GM10847 (cell line): ENCODE results near the gene ADGRF3.

Experiments
- POLR2A ChIP-seq: IDR thresholded peaks from 2 replicates; pipeline ENCODE4 v1.6.1; 2011; ENCODE audit not compliant: insufficient read length; ENCODE audit errors: extremely low read depth

ADGRF3 gene

DNA sequence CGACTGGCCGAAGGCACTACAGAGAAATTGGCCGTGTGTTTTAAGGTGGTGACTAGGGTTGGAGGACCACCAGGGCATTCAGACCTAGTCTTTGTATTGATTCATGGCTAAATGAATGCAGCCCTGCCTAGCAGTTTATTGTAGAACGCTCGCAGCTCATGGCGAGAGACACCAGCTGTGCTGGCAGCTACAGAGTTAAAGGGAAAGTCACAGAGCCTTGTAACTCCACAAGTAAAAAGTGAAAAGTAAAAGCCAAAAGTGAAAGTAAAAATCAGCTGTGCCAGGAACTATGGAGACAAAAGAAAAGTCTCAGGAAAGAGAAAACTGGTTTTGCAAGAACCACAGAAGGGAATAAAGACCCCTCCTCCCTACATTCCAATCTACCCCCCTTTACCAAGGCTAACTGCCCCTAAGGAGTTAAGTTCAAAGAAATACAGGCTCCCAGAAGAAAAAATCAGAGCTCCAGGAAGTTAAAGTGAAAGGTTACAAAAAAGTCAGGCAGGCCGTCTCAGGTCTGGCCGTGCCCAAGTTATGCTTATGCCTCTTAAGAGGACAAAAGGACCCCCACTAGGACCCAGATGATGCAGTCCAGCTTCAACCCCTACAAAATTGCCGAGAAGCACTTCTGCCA, 47.0 kb downstream of the ADGRF3 start:
- TF ChIP-seq POLR2A, result no peak

DNA sequence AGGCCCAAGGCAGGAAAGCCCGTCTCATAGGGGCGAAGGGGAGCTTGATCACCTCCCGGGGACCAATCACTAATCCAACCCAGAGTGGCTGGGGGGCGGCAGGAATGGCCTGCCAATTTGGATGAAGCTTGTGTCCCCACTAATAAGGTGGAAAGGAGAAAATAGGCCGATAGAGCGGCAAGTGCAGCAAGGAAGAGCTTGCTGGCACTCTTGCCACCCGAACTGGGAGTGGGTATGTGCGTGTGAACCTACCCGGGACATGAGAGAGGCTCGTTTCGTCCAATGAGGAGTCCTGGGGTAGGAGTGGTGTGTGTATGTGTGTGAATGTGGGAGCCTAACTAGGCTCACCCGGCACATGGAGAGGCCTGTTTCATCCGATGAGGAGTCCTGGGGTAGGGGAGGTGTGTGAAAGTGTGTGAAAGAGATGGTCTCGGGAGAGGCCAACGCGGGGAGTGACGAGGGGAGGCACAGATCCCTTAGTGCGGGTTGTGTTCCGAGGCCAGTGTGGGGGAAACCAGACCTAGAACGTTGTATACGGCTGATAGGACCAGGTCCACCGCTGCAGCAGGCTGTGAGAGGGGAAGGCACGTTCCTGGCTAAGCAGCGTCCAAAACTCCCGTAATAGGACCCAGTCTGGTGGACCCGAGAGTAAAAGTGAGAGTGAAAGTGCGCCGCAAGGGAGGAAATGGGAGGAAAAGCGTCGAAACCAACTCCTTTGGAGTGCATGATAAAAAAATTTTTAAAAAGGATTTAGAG, 47.8 kb downstream of the ADGRF3 start:
- TF ChIP-seq POLR2A, result no peak

DNA sequence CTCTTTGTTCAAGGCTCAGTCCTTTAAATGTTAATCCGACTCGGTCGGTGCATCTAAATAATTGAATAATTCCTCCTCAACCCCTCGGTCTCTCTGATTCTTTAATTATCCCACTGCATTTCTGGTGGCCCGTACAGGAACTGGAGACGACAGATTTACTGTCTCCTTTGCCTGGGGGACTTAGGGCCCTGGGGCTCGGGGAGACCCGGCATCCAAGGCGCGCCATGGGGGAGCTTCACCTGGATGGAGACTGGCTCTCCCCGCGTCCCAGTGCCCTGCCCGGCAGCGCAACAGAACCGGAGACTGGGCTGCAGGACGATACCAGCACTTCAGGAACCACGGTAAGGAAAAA, 48.3 kb downstream of the ADGRF3 start:
- TF ChIP-seq POLR2A, result no peak

DNA sequence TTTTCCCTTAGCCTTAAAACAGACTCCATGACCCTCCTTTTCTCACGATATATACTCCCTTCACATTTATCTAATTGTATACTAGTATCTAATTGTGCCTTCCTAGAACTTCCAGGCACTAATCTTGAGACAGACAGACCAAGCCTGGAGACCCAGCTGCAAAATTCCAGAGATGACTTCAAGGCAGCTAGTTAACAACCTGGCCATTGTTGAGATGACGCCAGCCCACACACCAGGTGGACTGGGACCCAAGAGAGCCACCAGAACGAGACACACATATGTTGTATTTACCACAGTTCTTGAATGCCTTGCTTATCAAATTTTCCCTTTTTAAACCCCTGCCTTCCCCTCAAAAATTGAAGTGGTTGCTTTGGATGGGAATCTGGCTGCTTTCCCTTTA, 49.5 kb downstream of the ADGRF3 start:
- TF ChIP-seq POLR2A, result no peak

DNA sequence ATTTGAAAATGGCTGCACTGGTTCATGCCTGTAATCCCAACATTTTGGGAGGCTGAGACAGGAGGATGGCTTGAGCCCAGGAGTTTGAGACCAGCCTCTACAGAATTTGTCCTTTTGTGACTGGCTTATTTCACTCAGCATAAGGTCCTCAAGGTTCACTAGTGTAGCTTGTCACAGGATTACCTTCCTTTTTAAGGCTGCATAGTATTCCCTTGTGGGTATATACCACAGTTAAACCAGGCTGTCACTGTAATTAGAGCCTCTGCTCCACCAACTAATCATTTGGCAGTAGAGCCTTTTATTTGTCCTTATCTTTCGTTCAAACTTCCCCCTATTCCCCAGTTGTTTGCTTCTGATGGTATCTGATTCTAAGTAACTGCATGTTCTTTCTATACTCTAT, 51.1 kb downstream of the ADGRF3 start:
- TF ChIP-seq POLR2A, result no peak

DNA sequence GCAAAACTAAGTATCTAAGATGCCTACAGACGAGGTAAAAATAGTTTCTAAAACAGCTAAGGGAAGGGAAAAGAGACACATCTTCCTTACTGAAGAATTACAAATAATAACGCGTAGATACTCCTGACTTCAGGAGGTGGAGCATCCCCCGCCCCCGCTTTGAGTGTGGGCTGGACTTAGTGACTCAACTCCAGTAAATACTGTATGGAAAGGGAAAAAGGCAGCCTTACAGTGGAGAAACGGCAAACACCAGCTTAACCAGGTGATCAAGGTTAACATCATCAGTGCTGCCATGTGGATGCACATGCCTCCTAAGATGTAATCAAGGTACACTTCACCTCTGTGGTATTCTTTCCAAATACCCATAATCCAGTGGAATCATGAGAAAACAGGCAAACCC, 53.9 kb downstream of the ADGRF3 start:
- TF ChIP-seq POLR2A, result no peak

DNA sequence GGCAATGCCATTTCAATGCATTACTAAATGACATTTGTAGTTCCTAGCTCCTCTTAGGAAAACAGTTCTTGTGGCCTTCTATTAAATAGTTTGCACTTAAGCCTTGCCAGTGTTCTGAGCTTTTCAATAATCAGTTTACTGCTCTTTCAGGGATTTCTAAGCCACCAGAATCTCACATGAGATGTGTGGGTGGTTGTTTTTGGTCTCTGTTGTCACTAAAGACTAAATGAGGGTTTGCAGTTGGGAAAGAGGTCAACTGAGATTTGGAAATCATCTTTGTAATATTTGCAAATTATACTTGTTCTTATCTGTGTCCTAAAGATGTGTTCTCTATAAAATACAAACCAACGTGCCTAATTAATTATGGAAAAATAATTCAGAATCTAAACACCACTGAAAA, 56.6 kb downstream of the ADGRF3 start:
- no peak for TF ChIP-seq POLR2A

DNA sequence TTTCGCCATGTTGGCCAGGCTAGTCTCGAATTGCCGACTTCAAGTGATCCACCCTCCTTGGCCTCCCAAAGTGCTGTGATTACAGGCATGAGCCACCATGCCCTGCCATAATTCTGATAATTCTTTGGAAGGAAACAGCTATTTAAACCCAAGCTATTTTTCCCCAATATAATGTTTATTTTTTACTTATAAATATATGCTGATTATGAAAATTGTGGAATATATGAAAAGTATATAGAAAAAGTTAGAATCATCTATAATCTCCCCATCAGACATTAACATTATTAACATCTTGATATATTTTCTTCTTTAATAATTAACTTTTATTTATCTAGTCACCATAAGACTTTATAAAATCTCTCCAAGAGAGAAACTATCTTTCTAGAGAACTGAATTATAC, 60.7 kb downstream of the ADGRF3 start:
- TF ChIP-seq POLR2A, result no peak

DNA sequence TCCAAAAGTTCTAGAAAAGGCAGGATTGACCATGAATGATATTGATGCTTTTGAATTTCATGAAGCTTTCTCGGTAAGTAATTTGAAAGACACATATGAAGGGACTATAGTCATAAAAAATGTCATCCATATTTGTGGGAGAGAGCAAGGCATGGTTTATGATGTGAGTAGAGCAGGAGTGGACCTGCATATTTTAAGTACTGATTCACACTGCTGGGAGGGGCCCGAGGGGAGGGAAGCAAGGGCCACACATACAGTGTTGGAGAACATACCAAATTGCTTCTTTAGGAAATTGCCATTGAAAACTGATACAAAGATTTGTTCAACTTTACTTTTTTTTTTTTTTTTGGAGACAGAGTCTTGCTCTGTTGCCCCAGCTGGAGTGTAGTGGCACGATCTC, 62.5 kb downstream of the ADGRF3 start:
- TF ChIP-seq POLR2A, result no peak

DNA sequence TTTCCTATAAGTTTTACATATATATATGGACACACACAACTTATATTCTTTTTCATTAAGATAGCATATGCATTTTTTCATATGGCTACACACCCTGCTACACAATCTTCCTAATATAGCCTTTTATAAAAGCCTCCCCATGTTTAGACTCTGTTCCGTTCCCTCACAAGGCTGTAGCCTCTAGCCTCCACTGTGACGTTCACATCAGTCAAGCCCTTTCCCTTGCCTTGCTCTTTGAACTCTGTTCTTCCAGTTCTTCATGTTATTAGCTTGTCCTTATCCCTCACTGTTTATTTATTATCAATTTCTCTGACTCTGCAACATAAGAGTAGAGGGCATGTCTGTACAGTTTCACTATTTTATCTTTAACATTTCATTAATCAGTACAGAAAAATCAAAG, 63.0 kb downstream of the ADGRF3 start:
- no peak for TF ChIP-seq POLR2A

DNA sequence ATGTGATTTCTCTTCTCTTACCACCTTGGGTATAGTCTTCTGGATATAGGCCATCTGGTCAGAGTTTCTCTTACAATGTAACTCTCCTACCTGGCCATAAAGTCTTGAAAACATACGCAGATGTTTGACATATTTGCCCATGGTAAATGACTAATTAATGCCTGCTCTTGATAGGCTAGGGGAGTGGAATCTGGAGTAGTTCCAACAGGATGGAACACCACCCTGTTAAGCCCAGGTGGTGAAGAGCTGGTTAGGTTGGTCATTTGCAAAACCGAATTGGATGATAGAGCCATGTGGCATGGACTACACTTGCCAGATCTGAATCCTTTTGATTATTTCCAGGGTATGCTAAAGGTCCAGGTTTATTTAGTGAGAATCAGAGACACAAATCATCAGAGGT, 65.4 kb downstream of the ADGRF3 start:
- TF ChIP-seq POLR2A, result no peak

DNA sequence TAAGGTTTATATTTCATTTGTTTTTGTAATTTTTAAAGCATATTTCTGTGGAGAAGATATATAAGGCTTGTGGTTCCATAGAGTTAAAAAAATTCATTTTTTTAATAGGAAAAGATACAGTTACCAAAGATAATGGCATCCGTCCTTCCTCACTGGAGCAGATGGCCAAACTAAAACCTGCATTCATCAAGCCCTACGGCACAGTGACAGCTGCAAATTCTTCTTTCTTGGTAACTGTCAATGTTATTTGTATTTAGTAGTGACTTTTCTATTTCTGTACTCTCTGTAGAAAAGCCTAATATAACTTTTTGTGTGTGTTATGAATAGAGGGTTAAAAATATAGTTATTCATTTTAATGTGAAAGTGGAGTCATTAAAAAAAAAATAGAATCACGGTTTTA, 66.7 kb downstream of the ADGRF3 start:
- TF ChIP-seq POLR2A, result no peak

DNA sequence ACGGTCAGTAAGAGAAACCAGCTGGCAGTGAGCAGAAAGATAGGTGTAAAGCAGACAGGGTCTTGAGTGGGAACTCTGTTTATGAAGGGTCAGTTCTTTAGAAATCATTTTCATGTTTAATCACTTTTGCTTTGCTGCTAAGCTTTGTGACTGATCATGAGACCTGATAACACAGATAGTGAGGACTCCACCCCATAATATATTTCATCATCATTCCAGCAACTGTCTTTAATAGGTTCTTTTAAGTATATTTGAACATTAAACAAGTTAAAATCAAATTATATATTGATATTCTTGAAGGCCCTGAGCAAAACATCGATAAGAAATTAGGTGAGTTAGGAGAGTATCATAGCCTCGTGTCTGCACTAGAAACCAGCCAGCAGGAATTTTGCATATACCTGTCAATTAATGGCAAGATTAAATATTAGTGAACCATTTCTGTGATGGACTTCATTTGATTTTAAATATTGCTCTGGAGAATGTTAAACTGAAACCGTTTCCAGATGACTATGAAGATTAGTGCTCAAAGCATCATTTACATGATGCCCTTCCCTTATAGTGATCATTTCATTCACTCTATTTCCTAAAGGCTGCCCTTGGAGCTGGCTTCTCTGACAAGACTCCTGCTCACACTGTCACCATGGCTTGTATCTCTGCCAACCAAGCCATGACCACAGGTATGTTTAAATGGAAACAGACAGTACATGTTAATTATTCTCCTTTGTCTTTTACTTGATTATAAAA, 69.9 kb downstream of the ADGRF3 start:
- no peak for TF ChIP-seq POLR2A

DNA sequence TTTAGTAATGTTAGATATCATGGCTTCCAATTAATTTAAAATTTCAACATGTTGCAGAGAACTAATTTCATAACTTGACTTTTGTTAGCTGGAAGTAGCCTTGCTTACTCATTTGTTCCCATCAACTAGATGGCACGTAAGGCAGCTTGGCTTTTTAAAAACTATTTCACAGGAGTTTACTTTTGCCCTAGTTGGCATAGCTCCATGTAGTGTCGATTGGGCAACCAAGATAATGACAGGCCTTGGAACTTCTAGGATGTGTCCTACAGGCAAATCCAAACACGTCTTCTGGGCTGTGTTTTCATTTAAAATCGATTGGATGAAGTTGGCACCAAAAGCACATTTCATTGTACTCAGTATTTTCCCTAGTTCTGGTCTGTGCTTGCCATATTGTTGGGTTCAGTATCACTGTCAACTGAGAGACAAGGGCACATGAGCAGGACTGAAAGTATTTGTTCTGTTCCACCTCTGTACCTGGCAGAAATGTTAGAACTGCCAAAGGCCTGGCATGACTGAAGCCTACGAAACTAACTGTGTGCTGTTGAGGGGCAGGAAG, 72.5 kb downstream of the ADGRF3 start:
- TF ChIP-seq POLR2A, result no peak

DNA sequence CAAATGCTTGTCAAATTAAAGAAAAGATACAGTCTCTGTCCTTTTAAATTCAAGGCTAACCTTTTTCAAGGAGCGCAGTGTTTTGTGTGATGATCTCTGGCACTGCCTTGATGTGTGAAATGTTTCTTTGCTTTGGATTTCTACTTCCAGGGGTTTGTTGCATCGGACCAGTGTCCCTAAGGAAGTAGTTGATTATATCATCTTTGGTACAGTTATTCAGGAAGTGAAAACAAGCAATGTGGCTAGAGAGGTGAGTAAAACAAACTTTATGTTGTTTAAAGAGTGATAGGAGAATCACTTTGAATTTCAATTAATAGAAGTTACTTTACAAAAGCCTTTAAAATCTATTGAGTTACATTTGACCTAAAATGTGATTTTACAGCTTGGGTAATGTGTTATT, 73.1 kb downstream of the ADGRF3 start:
- no peak for TF ChIP-seq POLR2A

DNA sequence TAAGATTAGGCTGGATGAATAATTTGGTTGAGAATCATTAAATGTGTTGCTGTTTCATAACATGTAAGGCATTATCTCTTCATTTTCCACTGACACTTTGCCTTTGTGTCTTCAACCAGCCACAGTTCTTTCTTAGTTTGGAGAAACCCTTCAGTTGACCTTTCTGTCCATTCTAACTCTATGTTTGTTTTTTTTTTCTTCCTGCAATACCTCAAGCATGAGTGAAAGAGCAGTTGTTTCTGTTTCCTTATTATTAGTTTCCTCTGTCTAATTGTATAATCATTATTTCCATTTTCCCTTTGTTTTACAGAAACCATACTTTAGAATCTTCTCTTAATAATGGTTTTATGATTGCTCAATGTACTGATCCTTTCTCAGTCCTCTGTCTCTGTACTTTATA, 76.2 kb downstream of the ADGRF3 start:
- no peak for TF ChIP-seq POLR2A
